HepG2 (cell line): ENCODE measurements around the gene PRDX3. TPM values are rescaled to one million over a fixed set of nuclear protein-coding genes. Genes with fewer than 3 reads are reported as not detected.
A peak's percentile ranks its signal among the peaks of the same experiment; 100 is the strongest.

ENCODE experiments used
- HHEX ChIP-seq: IDR thresholded peaks from 2 replicates; pipeline ENCODE4 v1.6.1; 2016; ENCODE audit warnings: control low read depth
- HNRNPL ChIP-seq: fragments of 200-400 bp; formaldehyde crosslinking; IDR thresholded peaks from 2 replicates; pipeline ENCODE4 v1.6.1; 2017; ENCODE audit warnings: mild to moderate bottlenecking, low read depth, low read length
- MIER3 ChIP-seq: IDR thresholded peaks from 2 replicates; pipeline ENCODE4 v1.6.1; 2016; ENCODE audit warnings: missing compliant biosample characterization, borderline replicate concordance
- NONO ChIP-seq, 2 experiments: fragments of 450-650 bp in 1 of 2; sonication (generic) in 1 of 2; formaldehyde crosslinking in 1 of 2; IDR thresholded peaks in 1 of 2; conservative IDR thresholded peaks in 1 of 2; 2 replicates each; pipeline versions ENCODE4 v1.6.1 to v1.8.0; 2017 to 2022; ENCODE audit warnings: mild to moderate bottlenecking in 1 of 2, missing genetic modification reagents in 1 of 2, moderate library complexity in 1 of 2
- NR1H2 ChIP-seq: sonication (generic); formaldehyde crosslinking; IDR thresholded peaks from 2 replicates; pipeline ENCODE4 v1.8.1; 2022; ENCODE audit warnings: low read depth, missing genetic modification reagents, borderline replicate concordance
- SP1 ChIP-seq, 2 experiments: fragments of 450-650 bp in 1 of 2; sonication (generic) in 1 of 2; formaldehyde crosslinking in 1 of 2; IDR thresholded peaks; 2 replicates each; pipeline versions ENCODE4 v1.4.0 to v1.6.1; 2016 to 2020; ENCODE audit warnings: missing genetic modification reagents in 1 of 2
- SPEN ChIP-seq: sonication (generic); formaldehyde crosslinking; IDR thresholded peaks from 2 replicates; pipeline ENCODE4 v1.5.1; 2020; ENCODE audit warnings: low read depth, mild to moderate bottlenecking, missing genetic modification reagents
- TBP ChIP-seq: sonication (generic); formaldehyde crosslinking; IDR thresholded peaks from 2 replicates; pipeline ENCODE4 v1.5.0; 2020; ENCODE audit warnings: missing genetic modification reagents
- THYN1 ChIP-seq: sonication (generic); formaldehyde crosslinking; IDR thresholded peaks from 2 replicates; pipeline ENCODE4 v1.8.1; 2023; ENCODE audit warnings: low read depth, mild to moderate bottlenecking, moderate library complexity, missing genetic modification reagents, borderline replicate concordance
- ZNF251 ChIP-seq: sonication (generic); formaldehyde crosslinking; IDR thresholded peaks from 2 replicates; pipeline ENCODE4 v1.9.0; 2021; ENCODE audit warnings: mild to moderate bottlenecking, missing genetic modification reagents
- ZNF446 ChIP-seq: sonication (generic); formaldehyde crosslinking; IDR thresholded peaks from 2 replicates; pipeline ENCODE4 v1.5.0; 2020; ENCODE audit warnings: mild to moderate bottlenecking, missing genetic modification reagents
- ZNF546 ChIP-seq: sonication (generic); formaldehyde crosslinking; conservative IDR thresholded peaks from 2 replicates; pipeline ENCODE4 v1.8.1; 2023; ENCODE audit warnings: mild to moderate bottlenecking, missing genetic modification reagents
- ZNF644 ChIP-seq: IDR thresholded peaks from 2 replicates; pipeline ENCODE4 v1.6.1; 2016; ENCODE audit warnings: low read depth
- ZNF772 ChIP-seq: sonication (generic); formaldehyde crosslinking; IDR thresholded peaks from 2 replicates; pipeline ENCODE4 v1.5.0; 2020; ENCODE audit warnings: mild to moderate bottlenecking, missing genetic modification reagents
- ZNF777 ChIP-seq: sonication (generic); formaldehyde crosslinking; IDR thresholded peaks from 2 replicates; pipeline ENCODE4 v1.4.0; 2020; ENCODE audit warnings: missing genetic modification reagents
- polyA plus RNA-seq, 8 experiments: library from polyadenylated mRNA; depleted of rRNA in 3 of 8; stranded (reverse) in 7 of 8; unstranded in 1 of 8; fragments of >200 nt; fragmentation: Illumina TruSeq in 4 of 8; extraction: Trizol in 4 of 8; gene quantifications; 2 replicates each; pipeline versions ENCODE4 v1.2.1 to v1.2.3, GENCODE V29; 2011 to 2016; ENCODE audit warnings: low read depth in 4 of 8, missing spikeins in 1 of 8, mixed read lengths in 1 of 8; ENCODE audit not compliant: insufficient read depth in 1 of 8
- total RNA-seq, 5 experiments: library from RNA; depleted of rRNA; stranded (reverse); fragments of >200 nt; fragmentation: Illumina TruSeq; extraction: Trizol; gene quantifications; 2 replicates each; pipeline ENCODE4 v1.2.3, GENCODE V29; 2016; ENCODE audit warnings: low read depth in 1 of 5
- TF ChIP-seq, protein P1 (sequence below): sonication (generic); formaldehyde crosslinking; IDR thresholded peaks from 2 replicates; pipeline ENCODE4 v1.5.1; 2020; ENCODE audit warnings: mild to moderate bottlenecking, missing genetic modification reagents
- TF ChIP-seq, protein P2 (sequence below): sonication (generic); formaldehyde crosslinking; IDR thresholded peaks from 2 replicates; pipeline ENCODE4 v1.5.0; 2020; ENCODE audit warnings: mild to moderate bottlenecking, missing genetic modification reagents, borderline replicate concordance
- TF ChIP-seq, protein P3 (sequence below): sonication (generic); formaldehyde crosslinking; IDR thresholded peaks from 2 replicates; pipeline ENCODE4 v1.5.0; 2020; ENCODE audit warnings: missing genetic modification reagents
- TF ChIP-seq, protein P4 (sequence below): sonication (generic); formaldehyde crosslinking; IDR thresholded peaks from 2 replicates; pipeline ENCODE4 v1.8.0; 2022; ENCODE audit warnings: mild to moderate bottlenecking, missing genetic modification reagents, moderate library complexity
- TF ChIP-seq, protein P5 (sequence below): sonication (generic); formaldehyde crosslinking; IDR thresholded peaks from 2 replicates; pipeline ENCODE4 v1.5.1; 2020; ENCODE audit warnings: missing genetic modification reagents, mild to moderate bottlenecking, borderline replicate concordance
- TF ChIP-seq, protein P6 (sequence below): sonication (generic); formaldehyde crosslinking; IDR thresholded peaks from 2 replicates; pipeline ENCODE4 v1.8.1; 2023; ENCODE audit warnings: missing genetic modification reagents, mild to moderate bottlenecking, borderline replicate concordance

Gene PRDX3
- total and polyA plus RNA-seq, 2 of the 13 experiments (the other 11 are each of a cell fraction or from before 2014, with no cell fraction given): 407 to 565 TPM

DNA sequence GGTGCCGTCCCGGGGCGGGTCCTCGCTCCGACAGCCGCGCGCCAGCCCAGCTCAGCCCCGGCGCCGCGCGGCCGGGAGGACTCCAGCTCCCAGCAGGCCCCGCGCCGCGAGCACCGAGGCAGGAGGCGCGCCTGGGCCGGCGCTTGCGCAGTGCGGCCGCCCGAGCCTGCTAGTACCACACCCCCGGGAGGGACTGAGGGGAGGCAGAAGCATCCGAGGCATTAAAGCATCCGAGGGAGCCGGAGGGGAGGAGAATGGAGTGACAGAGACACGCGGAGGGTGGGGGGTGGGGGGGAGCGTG, 28.7 kb upstream of the PRDX3 start, which contains the start of gene GRK5 (continued):
- TF ChIP-seq, protein P1, sequence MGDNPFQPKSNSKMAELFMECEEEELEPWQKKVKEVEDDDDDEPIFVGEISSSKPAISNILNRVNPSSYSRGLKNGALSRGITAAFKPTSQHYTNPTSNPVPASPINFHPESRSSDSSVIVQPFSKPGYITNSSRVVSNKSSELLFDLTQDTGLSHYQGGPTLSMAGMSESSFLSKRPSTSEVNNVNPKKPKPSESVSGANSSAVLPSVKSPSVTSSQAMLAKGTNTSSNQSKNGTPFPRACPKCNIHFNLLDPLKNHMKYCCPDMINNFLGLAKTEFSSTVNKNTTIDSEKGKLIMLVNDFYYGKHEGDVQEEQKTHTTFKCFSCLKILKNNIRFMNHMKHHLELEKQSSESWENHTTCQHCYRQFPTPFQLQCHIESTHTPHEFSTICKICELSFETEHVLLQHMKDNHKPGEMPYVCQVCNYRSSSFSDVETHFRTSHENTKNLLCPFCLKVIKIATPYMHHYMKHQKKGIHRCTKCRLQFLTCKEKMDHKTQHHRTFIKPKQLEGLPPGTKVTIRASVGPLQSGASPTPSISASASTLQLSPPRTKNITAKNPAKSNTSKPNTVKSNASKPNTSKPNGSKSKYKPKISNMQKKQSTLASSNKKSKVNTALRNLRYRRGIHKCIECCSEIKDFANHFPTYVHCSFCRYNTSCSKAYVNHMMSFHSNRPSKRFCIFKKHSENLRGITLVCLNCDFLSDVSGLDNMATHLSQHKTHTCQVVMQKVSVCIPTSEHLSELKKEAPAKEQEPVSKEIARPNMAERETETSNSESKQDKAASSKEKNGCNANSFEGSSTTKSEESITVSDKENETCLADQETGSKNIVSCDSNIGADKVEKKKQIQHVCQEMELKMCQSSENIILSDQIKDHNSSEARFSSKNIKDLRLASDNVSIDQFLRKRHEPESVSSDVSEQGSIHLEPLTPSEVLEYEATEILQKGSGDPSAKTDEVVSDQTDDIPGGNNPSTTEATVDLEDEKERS (CRISPR knock-in tag): no peak
- TF ChIP-seq SPEN (CRISPR knock-in tag) (no peak), SP1 (IDR thresholded peaks at IDR 0.05) (no peak), SP1 (CRISPR knock-in tag; IDR thresholded peaks at IDR 0.05) (0 out of 2 replicates have a peak, but pooled peaks have one; percentile 3), ZNF251 (no peak), ZNF772 (CRISPR knock-in tag) (no peak), ZNF546 (CRISPR knock-in tag) (no peak), THYN1 (CRISPR knock-in tag) (no peak), ZNF446 (CRISPR knock-in tag) (no peak), TBP (no peak), NR1H2 (no peak), NONO (IDR thresholded peaks at IDR 0.05) (no peak), NONO (CRISPR knock-in tag; conservative IDR thresholded peaks at IDR 0.05) (no peak), MIER3 (CRISPR knock-in tag) (no peak), HHEX (no peak), HNRNPL (no peak), ZNF777 (CRISPR knock-in tag) (peak; percentile 12; the same call in 1 of the 2 replicates), ZNF644 (CRISPR knock-in tag) (no peak)
- TF ChIP-seq, protein P2, sequence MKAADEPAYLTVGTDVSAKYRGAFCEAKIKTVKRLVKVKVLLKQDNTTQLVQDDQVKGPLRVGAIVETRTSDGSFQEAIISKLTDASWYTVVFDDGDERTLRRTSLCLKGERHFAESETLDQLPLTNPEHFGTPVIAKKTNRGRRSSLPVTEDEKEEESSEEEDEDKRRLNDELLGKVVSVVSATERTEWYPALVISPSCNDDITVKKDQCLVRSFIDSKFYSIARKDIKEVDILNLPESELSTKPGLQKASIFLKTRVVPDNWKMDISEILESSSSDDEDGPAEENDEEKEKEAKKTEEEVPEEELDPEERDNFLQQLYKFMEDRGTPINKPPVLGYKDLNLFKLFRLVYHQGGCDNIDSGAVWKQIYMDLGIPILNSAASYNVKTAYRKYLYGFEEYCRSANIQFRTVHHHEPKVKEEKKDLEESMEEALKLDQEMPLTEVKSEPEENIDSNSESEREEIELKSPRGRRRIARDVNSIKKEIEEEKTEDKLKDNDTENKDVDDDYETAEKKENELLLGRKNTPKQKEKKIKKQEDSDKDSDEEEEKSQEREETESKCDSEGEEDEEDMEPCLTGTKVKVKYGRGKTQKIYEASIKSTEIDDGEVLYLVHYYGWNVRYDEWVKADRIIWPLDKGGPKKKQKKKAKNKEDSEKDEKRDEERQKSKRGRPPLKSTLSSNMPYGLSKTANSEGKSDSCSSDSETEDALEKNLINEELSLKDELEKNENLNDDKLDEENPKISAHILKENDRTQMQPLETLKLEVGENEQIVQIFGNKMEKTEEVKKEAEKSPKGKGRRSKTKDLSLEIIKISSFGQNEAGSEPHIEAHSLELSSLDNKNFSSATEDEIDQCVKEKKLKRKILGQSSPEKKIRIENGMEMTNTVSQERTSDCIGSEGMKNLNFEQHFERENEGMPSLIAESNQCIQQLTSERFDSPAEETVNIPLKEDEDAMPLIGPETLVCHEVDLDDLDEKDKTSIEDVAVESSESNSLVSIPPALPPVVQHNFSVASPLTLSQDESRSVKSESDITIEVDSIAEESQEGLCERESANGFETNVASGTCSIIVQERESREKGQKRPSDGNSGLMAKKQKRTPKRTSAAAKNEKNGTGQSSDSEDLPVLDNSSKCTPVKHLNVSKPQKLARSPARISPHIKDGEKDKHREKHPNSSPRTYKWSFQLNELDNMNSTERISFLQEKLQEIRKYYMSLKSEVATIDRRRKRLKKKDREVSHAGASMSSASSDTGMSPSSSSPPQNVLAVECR (CRISPR knock-in tag): no peak; the same call in 1 of the 2 replicates
- TF ChIP-seq, protein P3, sequence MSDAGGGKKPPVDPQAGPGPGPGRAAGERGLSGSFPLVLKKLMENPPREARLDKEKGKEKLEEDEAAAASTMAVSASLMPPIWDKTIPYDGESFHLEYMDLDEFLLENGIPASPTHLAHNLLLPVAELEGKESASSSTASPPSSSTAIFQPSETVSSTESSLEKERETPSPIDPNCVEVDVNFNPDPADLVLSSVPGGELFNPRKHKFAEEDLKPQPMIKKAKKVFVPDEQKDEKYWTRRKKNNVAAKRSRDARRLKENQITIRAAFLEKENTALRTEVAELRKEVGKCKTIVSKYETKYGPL (CRISPR knock-in tag): no peak
- TF ChIP-seq, protein P4, sequence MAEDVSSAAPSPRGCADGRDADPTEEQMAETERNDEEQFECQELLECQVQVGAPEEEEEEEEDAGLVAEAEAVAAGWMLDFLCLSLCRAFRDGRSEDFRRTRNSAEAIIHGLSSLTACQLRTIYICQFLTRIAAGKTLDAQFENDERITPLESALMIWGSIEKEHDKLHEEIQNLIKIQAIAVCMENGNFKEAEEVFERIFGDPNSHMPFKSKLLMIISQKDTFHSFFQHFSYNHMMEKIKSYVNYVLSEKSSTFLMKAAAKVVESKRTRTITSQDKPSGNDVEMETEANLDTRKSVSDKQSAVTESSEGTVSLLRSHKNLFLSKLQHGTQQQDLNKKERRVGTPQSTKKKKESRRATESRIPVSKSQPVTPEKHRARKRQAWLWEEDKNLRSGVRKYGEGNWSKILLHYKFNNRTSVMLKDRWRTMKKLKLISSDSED (CRISPR knock-in tag): no peak
- TF ChIP-seq, protein P5, sequence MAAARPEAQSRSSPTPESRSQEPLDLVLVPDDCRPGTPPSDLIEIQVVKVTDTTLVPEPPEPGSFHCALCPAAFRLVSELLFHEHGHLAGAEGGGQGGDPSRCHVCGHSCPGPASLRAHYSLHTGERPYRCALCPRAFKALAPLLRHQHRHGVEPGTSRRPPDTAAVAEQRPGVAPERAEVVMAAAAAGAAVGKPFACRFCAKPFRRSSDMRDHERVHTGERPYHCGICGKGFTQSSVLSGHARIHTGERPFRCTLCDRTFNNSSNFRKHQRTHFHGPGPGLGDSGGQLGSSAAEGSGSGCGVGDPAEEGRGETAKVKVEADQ (CRISPR knock-in tag): no peak
- TF ChIP-seq, protein P6, sequence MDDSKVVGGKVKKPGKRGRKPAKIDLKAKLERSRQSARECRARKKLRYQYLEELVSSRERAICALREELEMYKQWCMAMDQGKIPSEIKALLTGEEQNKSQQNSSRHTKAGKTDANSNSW: no peak
